K562 (cell line): ENCODE measurements around the gene CDK4. TPM values are rescaled to one million over a fixed set of nuclear protein-coding genes. Genes with fewer than 3 reads are reported as not detected.

Experiments
- ARID2 ChIP-seq: fragments of 450-650 bp; IDR thresholded peaks from 2 replicates; pipeline ENCODE4 v1.6.1; 2017; ENCODE audit warnings: antibody characterized with exemption, mild to moderate bottlenecking
- CHAMP1 ChIP-seq: fragments of 450-650 bp; IDR thresholded peaks from 2 replicates; pipeline ENCODE4 v1.6.1; 2016; ENCODE audit warnings: mild to moderate bottlenecking
- E2F8 ChIP-seq: fragments of 450-650 bp; IDR thresholded peaks from 2 replicates; pipeline ENCODE4 v1.7.1; 2018; ENCODE audit warnings: mild to moderate bottlenecking, low read depth; ENCODE audit not compliant: partially characterized antibody
- E4F1 ChIP-seq: fragments of 250-450 bp; sonication (Bioruptor Pico); IDR thresholded peaks from 2 replicates; pipeline ENCODE4 v1.5.0; 2021; ENCODE audit warnings: mild to moderate bottlenecking, borderline replicate concordance
- FOXK1 ChIP-seq: sonication (generic); formaldehyde crosslinking; IDR thresholded peaks from 2 replicates; pipeline ENCODE4 v1.8.0; 2022; ENCODE audit warnings: missing genetic modification reagents, mild to moderate bottlenecking, borderline replicate concordance
- HMGXB4 ChIP-seq: sonication (generic); formaldehyde crosslinking; IDR thresholded peaks from 2 replicates; pipeline ENCODE4 v1.8.1; 2023; ENCODE audit warnings: mild to moderate bottlenecking, missing genetic modification reagents
- HNRNPUL1 ChIP-seq: fragments of 200-400 bp; formaldehyde crosslinking; IDR thresholded peaks from 2 replicates; pipeline ENCODE4 v1.6.1; 2017; ENCODE audit warnings: low read length
- HOXB6 ChIP-seq: fragments of 250-450 bp; sonication (Bioruptor Pico); IDR thresholded peaks from 2 replicates; pipeline ENCODE4 v1.5.1; 2022; ENCODE audit warnings: mild to moderate bottlenecking, borderline replicate concordance
- L3MBTL2 ChIP-seq: fragments of 450-650 bp; IDR thresholded peaks from 2 replicates; pipeline ENCODE4 v1.6.1; 2016; ENCODE audit warnings: mild to moderate bottlenecking, moderate library complexity
- MAFF ChIP-seq: IDR thresholded peaks from 2 replicates; pipeline ENCODE4 v1.6.1; 2012; ENCODE audit warnings: low read length, improper control_type of control experiment
- MEF2D ChIP-seq: conservative IDR thresholded peaks from 2 replicates; pipeline ENCODE4 v1.6.1; 2016; ENCODE audit warnings: low read depth, missing genetic modification characterization, missing compliant biosample characterization
- NFATC3 ChIP-seq: fragments of 450-650 bp; IDR thresholded peaks from 2 replicates; pipeline ENCODE4 v1.6.1; 2017; ENCODE audit warnings: mild to moderate bottlenecking
- NR2C1 ChIP-seq, 2 experiments: fragments of 450-650 bp; IDR thresholded peaks; 2 replicates each; pipeline ENCODE4 v1.6.1; 2017; ENCODE audit warnings: mild to moderate bottlenecking in 2 of 2, antibody characterized with exemption in 1 of 2, inconsistent platforms in 1 of 2, missing compliant biosample characterization in 1 of 2, missing genetic modification characterization in 1 of 2
- PHTF2 ChIP-seq: fragments of 250-450 bp; sonication (Bioruptor Pico); IDR thresholded peaks from 2 replicates; pipeline ENCODE4 v1.5.0; 2021; ENCODE audit warnings: mild to moderate bottlenecking
- SREBF2 ChIP-seq: sonication (generic); formaldehyde crosslinking; IDR thresholded peaks from 2 replicates; pipeline ENCODE4 v1.4.0; 2020; ENCODE audit warnings: mild to moderate bottlenecking, missing genetic modification reagents
- STAG1 ChIP-seq: sonication (generic); formaldehyde crosslinking; IDR thresholded peaks from 2 replicates; pipeline ENCODE4 v1.5.0; 2020; ENCODE audit warnings: missing genetic modification reagents, borderline replicate concordance
- THRA ChIP-seq: fragments of 450-650 bp; IDR thresholded peaks from 2 replicates; pipeline ENCODE4 v1.6.1; 2017; ENCODE audit warnings: mild to moderate bottlenecking, moderate library complexity
- XRCC4 ChIP-seq: IDR thresholded peaks from one replicate; pipeline ENCODE4 v1.6.1; 2011; ENCODE audit not compliant: insufficient read depth, insufficient read length; ENCODE audit errors: extremely low read depth
- polyA plus RNA-seq, 8 experiments: library from polyadenylated mRNA; depleted of rRNA in 4 of 8; stranded (reverse) in 5 of 8; unstranded in 3 of 8; fragments of >200 nt; fragmentation: Nextera tagmentation in 2 of 8; fragmentation: Illumina TruSeq in 1 of 8; extraction: Ambion mirVana in 2 of 8; extraction: Trizol in 1 of 8; gene quantifications; 2 replicates each; pipeline versions ENCODE4 v1.2.1 to v1.2.3, GENCODE V29; 2011 to 2014; ENCODE audit warnings: inconsistent platforms in 1 of 8, missing spikeins in 1 of 8
- total RNA-seq, 7 experiments: library from RNA; depleted of rRNA in 6 of 7; stranded (reverse); fragments of >200 nt in 6 of 7; fragmentation: Illumina TruSeq in 2 of 7; extraction: Trizol in 2 of 7; gene quantifications; 2 replicates each; pipeline versions ENCODE4 v1.2.1 to v1.2.3, GENCODE V29; 2011 to 2021; ENCODE audit warnings: low replicate concordance in 1 of 7

Gene CDK4
- total and polyA plus RNA-seq, 9 of the 15 experiments (the other 6 are each of a cell fraction or from before 2014, with no cell fraction given) = 37.8 to 436 (median 238) TPM

- TF ChIP-seq FOXK1 (CRISPR knock-in tag) (peak; percentile 65; the same call in 1 of the 2 replicates), HMGXB4 (CRISPR knock-in tag) (no peak), THRA (no peak), SREBF2 (CRISPR knock-in tag) (no peak), E4F1 (CRISPR knock-in tag) (no peak), E2F8 (peak; percentile 77), MAFF (no peak), HOXB6 (CRISPR knock-in tag) (no peak), PHTF2 (CRISPR knock-in tag) (no peak), XRCC4 (no peak), CHAMP1 (no peak), NR2C1 (IDR thresholded peaks at IDR 0.05) (peak; percentile 41), NR2C1 (tag; IDR thresholded peaks at IDR 0.05) (no peak), NFATC3 (no peak), STAG1 (CRISPR knock-in tag) (no peak), MEF2D (tag) (no peak), HNRNPUL1 (no peak), ARID2 (no peak), L3MBTL2 (peak; percentile 76)
Observed at GRCh38 chr12:57771873-57772428, 19.8 kb upstream of the CDK4 start, which contains the start of gene METTL1 (continued).
